Measurements from ENCODE around the gene SBF1.

DNA sequence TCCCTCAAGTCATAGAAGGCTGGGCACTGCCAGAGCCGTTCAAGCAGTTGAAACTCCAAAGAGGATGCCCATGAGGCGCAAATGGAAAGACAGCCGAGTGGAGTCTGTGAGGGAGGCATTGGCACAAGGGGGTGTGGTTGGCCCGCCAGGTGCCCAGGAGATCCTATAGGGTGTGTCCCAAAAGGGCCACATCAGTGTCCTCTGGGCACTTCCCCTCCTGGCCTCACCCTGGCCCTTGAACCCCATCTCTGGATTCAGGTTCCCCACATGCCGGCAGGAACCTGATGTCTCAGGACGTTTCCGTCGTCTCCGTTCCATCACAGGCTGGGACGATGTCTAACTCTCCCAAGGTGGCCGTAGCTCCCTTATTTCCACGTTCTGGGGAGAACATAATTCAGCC, 54.3 kb downstream of the SBF1 start:
- TF ChIP-seq CSDC2 (CRISPR knock-in tag; IDR thresholded peaks at IDR 0.05) (no peak), ISL1 (CRISPR knock-in tag; IDR thresholded peaks at IDR 0.05) (no peak), SNAI2 (CRISPR knock-in tag; IDR thresholded peaks at IDR 0.05) (no peak), GLIS3 (CRISPR knock-in tag; IDR thresholded peaks at IDR 0.05) (no peak), ARNTL (CRISPR knock-in tag; IDR thresholded peaks at IDR 0.05; ENCODE audit: borderline replicate concordance, low read depth) (no peak), ZFP3 (CRISPR knock-in tag; IDR thresholded peaks at IDR 0.05) (no peak), TCF4 (CRISPR knock-in tag; IDR thresholded peaks at IDR 0.05; ENCODE audit: borderline replicate concordance) (no peak)
- TF ChIP-seq, protein P1, sequence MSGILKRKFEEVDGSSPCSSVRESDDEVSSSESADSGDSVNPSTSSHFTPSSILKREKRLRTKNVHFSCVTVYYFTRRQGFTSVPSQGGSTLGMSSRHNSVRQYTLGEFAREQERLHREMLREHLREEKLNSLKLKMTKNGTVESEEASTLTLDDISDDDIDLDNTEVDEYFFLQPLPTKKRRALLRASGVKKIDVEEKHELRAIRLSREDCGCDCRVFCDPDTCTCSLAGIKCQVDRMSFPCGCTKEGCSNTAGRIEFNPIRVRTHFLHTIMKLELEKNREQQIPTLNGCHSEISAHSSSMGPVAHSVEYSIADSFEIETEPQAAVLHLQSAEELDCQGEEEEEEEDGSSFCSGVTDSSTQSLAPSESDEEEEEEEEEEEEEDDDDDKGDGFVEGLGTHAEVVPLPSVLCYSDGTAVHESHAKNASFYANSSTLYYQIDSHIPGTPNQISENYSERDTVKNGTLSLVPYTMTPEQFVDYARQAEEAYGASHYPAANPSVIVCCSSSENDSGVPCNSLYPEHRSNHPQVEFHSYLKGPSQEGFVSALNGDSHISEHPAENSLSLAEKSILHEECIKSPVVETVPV (CRISPR knock-in tag; IDR thresholded peaks at IDR 0.05), result no peak

All from SK-N-SH treated with all-trans-retinoic acid at 6 μM for 48 hours (cell line).